AG08395 (cell line): Measurements from ENCODE around the gene ANTXRL.
"Not testable (repeated sequence)": the region's sequence is repeated elsewhere in the genome, so short reads cannot be mapped to it uniquely, and the experiment has no call there.

ENCODE experiments used
- DNase-seq: peaks from one replicate; pipeline ENCODE4 v3.0.0; 2012; ENCODE audit warnings: mixed read lengths, low spot score

The ANTXRL gene

GRCh38 chr10:46295350-46296010 is 8.7 kb downstream of the ANTXRL start:
- not testable (repeated sequence) for DNase-seq

GRCh38 chr10:46296086-46296485 is 9.3 kb downstream of the ANTXRL start:
- DNase-seq = not testable (repeated sequence)

GRCh38 chr10:46296641-46297141 is 9.9 kb downstream of the ANTXRL start:
- no peak for DNase-seq

- DNase-seq = no peak
Measured at GRCh38 chr10:46297406-46298204, 10.8 kb downstream of the ANTXRL start.

GRCh38 chr10:46298477-46299285 is 11.9 kb downstream of the ANTXRL start:
- DNase-seq = no peak

GRCh38 chr10:46299286-46299535 is 12.4 kb downstream of the ANTXRL start:
- no peak for DNase-seq

GRCh38 chr10:46299536-46300369 is 13.0 kb downstream of the ANTXRL start:
- no peak for DNase-seq

- DNase-seq = not testable (repeated sequence)
Measured at GRCh38 chr10:46300370-46300711, 13.5 kb downstream of the ANTXRL start.

GRCh38 chr10:46301056-46301645 is 14.4 kb downstream of the ANTXRL start:
- DNase-seq = no peak

GRCh38 chr10:46301721-46302479 is 15.1 kb downstream of the ANTXRL start:
- DNase-seq = no peak

- DNase-seq = not testable (repeated sequence)
Measured at GRCh38 chr10:46302765-46303352, 16.1 kb downstream of the ANTXRL start.

- no peak for DNase-seq
Measured at GRCh38 chr10:46304062-46304461, 17.3 kb downstream of the ANTXRL start.

GRCh38 chr10:46304671-46305070 is 17.9 kb downstream of the ANTXRL start:
- DNase-seq = not testable (repeated sequence)

GRCh38 chr10:46305079-46305818 is 18.5 kb downstream of the ANTXRL start:
- no peak for DNase-seq

GRCh38 chr10:46305986-46306385 is 19.2 kb downstream of the ANTXRL start:
- DNase-seq = no peak

GRCh38 chr10:46306516-46307184 is 19.9 kb downstream of the ANTXRL start:
- DNase-seq = no peak

GRCh38 chr10:46307281-46308112 is 20.7 kb downstream of the ANTXRL start:
- no peak for DNase-seq

GRCh38 chr10:46308113-46308415 is 21.3 kb downstream of the ANTXRL start:
- DNase-seq = no peak
